C4-2B (cell line): Measurements from ENCODE around the gene SNX22.

Experiments used
- H3K27ac ChIP-seq: fragments of 450-650 bp; 2 replicates; pipeline ENCODE4 v1.5.1; 2017
- CTCF ChIP-seq: fragments of 450-650 bp; conservative IDR thresholded peaks from 2 replicates; pipeline ENCODE4 v1.5.1; 2017; ENCODE audit warnings: mild to moderate bottlenecking
- ZFX ChIP-seq: fragments of 450-650 bp; IDR thresholded peaks from 2 replicates; pipeline ENCODE4 v1.6.1; 2017

Gene SNX22

GRCh38 chr15:64182859-64183370, 31.4 kb downstream of the SNX22 start:
- TF ChIP-seq ZFX = no peak
- TF ChIP-seq CTCF = no peak
- H3K27ac ChIP-seq = no peak overlapping the region

- no peak for TF ChIP-seq ZFX
- no peak for TF ChIP-seq CTCF
- H3K27ac ChIP-seq = no peak overlapping the region
These were observed 33.8 kb downstream of the SNX22 start for GRCh38 chr15:64185146-64185911.

GRCh38 chr15:64187396-64188191, 36.1 kb downstream of the SNX22 start:
- TF ChIP-seq ZFX = no peak
- H3K27ac ChIP-seq = no peak overlapping the region

- TF ChIP-seq ZFX (no peak), CTCF (no peak)
- no peak overlapping the region for H3K27ac ChIP-seq
These were observed 40.7 kb downstream of the SNX22 start for GRCh38 chr15:64191971-64192830.

- TF ChIP-seq ZFX (no peak), CTCF (no peak)
- no peak overlapping the region for H3K27ac ChIP-seq
These were observed 42.4 kb downstream of the SNX22 start for GRCh38 chr15:64193971-64194370.

GRCh38 chr15:64197425-64197824, 45.9 kb downstream of the SNX22 start:
- H3K27ac ChIP-seq = no peak overlapping the region
- TF ChIP-seq ZFX (no peak), CTCF (no peak)

- no peak overlapping the region for H3K27ac ChIP-seq
- no peak for TF ChIP-seq ZFX
- TF ChIP-seq CTCF = no peak
These were observed 53.7 kb downstream of the SNX22 start for GRCh38 chr15:64205202-64205601.
